GM18519 (cell line): ENCODE results near the gene CUBN.

Experiments used
- ATAC-seq: cut with Tn5 transposase; IDR thresholded peaks from one replicate; pipeline ENCODE4 v1.9.1; 2021; ENCODE audit warnings: mild to moderate bottlenecking, moderate library complexity; ENCODE audit not compliant: unreplicated experiment, low FRiP score

CUBN gene

DNA sequence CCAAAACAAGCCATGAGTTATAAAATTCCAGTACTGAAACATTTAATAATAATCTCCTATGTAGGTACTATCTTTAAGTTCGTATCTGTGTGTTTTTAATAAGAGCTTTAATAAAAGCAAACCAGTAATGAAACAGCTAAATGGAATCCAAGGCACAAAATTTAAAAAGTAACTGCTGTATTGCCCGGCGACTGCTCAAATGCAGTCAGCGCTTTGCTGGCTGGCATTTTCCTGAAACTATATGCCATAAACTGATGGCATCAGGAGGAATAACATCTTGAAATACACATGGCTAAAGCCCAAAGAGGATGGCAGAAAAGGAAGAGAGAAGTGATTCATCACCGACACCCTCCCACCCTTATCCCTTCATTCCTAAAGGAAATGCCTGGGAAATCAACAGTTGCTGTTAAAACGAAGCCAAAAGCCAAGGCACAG, 133.1 kb downstream of the CUBN start:
- no peak for ATAC-seq

DNA sequence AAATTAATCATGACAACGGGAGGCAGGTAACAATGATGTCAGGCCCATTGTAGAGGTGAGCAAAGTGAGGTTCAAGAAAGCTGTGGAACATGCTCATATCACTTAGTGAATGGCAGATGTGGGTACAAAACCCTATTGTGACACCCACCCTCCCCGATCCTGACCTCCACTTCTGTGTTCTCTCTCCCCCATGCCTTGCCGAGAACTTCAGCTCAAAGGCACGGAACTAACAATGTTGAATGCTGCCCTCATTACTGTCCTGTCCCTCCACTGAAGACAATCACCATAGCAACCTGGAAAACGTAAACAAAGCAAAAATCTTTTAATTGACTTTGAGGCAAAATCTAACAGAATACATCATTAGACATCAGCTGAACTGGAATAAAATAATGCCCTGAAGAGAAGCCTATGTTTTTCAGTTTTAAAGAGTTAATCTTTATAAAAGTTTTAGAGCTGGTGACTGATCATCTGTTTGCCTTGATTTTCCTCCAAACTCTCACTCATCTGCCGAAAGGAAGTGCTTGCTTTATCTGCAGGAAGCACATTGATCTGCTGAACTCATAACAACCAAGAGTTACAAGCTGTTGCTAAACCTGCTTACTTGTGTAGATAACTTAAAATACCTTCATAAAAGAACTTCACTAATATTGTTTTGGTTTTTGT, 133.6 kb downstream of the CUBN start:
- no peak for ATAC-seq

DNA sequence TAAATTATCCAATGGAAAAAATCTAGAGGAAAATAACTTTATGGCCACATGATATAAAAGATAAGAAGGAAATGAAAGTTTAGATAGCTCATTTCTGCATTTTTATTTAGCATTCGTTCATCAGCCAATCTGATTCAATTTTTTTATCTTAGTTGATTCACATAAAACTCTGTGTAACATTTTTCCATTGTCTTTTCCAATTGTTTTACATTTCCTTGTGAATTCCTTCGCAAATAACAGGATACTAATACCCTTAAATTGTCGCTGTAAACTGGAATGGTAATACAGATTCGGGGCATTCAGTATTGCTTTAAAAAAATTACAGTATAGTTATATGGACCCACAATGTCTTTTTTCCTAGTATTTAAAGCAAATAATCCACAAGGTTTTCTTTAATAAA, 136.4 kb downstream of the CUBN start:
- ATAC-seq = no peak

DNA sequence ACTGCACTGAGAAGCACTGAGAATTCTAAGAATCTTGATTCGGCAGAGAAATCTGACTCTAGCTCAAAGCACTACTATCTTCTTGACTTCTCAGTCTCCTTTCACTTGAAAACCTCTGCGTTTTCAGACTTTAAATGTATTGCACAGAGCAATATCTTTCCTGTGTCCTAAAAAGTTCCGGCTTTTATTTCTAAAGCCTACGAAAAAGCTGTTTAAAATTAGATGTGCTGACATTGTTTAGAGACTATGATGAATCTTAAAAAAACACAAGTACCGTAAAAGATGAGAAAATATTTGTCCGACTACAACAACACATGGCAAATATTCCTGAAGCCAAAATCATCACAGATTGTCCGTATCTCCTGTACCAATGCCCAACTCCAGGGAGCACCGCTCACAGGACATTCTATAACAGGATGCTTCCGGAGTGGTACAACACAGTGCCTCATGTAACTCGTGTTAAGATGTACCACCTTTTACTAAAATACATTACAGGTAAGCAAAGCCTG, 136.9 kb downstream of the CUBN start:
- ATAC-seq = no peak

DNA sequence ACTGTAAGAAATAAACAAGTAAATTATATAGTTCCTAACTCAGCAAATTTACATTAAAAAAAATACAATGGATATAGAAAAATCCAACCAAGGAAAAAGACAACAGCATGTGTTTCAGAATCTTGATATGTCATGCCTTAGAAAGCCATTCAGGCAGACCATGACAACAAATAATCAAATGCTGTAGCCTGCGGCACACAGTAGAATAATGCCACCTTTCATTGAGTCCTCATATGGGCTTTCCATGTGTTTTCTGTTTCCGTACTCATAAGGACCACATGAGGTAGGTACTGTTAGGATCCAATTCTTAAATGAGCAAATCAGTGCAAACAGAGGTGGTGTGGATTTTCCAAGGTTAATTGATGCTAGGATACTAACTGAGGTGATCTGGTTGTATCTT, 138.6 kb downstream of the CUBN start:
- no peak for ATAC-seq

DNA sequence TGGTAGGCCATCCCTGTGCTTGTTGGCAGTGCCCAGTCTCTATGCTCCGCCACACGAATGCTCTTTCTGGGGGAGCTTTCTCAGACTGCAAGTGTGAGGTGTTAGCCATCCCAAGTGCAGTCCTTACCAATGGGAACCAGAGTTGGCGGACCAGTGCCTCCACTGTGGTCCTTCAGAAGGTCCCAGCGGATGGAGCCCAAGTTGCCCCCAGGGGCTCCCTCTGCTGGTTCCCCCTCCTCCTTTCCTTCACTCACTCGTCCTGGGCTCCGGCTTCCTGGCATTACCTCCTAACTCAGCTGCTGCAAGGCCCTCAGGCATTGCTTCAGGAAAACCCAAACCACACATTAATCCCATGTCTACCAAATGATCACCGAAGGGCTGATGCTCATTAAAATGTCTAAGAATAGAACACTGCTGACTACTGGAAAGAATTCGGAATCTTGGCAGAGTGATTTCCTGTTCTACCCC, 139.8 kb downstream of the CUBN start:
- ATAC-seq = no peak

DNA sequence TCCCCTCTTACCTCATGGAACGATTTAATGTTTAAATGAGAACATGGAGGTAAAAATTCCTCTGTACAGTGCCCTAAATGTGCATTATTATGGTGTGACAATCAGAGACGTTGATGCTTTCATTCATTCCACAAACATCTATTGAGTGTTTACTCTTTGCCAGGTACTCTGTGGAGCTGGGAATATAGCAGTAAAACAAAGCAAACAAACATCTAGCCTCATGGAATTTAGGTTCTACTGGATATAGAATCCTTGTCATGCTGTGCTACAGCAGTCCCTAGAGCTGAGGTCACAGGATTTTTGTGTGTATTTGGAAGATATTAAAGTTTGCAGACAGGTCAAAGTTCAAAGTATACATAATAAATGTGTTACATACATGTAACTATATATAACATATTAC, 140.7 kb downstream of the CUBN start:
- no peak for ATAC-seq

DNA sequence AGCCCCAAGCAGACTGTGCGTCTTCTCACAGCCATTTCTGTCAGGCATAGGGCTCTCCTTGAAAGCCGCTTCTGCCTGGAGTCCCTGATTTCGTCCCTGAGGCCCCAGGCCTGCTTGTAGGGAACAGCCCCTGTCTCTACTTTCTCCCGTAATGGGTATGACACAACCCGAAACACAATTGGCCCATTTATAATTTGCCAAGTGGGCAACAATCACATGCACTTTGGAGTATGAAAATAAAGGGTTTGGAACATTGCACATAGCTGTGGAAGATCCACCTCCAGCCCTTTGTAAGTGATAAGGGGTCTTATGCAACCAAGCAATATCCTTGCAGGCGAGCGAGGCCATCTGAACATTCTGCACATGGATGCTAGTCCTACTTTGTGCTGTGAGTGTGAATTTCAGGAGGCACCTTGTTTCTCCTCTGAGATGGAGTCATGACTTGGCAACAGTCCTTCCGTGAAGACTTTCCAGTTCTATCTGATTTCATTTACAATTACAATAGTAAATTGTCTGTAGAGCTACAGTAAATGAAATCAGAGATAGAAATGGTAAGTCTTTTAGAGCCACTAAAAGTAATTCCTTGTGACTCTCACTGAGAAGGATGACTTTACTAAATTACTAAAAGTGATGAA, 141.5 kb downstream of the CUBN start:
- no peak for ATAC-seq

DNA sequence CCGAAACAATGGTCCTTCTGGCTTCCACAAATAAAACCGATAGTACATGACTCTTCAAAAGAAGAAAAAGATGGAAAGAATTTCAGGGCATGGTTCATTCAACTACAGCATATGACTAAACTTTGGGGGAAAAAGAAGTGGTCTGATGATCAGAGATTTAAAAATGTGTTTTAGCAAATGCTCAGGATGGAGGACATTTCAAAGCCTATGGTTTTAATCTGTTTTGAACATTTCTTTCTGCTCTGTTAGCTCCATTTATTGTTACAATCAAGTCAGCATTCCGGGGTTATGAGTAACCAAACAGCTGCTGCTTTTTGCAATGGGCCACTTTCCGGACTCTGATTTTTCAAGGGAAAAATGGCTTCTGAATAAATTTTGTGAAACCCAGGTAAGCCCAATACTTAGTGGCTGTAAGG, 142.4 kb downstream of the CUBN start:
- ATAC-seq = no peak

DNA sequence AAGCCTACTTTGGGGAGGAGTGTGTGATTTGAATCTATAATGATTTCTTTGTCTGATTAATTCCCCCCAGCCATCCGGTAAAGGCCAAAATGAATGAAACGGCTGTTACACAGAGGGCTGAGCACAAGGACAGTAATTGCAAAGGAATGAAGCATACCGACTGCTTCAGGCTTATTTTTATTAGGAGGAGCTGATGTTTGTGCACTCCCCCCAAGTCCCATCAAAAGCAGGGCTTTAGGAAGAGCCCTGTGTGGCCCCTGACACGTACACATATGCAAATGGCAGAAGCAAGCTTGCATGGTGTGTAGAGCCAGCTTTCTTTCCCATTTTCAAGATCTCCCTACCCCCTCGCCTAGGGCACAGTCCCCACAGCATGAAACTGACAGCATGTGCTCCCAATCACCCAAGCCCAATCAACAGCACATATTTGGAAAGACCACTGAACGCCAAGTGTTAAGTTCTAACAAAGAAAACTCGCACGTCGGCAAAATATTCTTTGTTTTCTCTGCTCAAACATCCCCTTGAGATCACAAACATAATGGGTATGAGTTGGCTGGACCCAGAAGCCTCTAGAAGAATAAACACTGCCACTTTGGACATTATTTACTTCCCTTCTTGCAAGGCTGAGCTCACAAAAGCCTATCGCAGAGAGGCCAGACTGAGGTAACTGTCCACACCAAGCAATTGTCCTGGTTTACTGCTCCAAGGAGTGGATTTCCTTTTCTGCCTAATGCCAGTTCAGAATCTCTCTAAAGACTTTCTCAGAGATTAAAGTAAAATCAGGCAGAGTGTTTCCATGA, 143.0 kb downstream of the CUBN start:
- ATAC-seq = no peak

DNA sequence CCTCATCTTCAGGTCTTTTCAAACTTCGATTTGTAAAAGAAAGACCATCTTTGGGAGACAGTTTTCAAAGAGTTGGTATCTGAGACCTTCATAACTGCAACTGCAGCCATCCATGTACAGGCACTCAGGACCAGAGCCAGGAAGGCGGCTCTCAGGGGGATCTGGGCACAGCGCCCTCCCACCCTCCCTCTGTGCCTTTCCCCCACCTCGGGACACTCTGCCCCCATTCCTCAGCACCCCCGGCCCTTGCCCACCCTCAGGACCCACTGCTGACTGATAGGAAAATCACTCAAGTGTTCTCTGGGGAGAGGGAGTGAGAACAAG, 143.6 kb downstream of the CUBN start:
- ATAC-seq = no peak

DNA sequence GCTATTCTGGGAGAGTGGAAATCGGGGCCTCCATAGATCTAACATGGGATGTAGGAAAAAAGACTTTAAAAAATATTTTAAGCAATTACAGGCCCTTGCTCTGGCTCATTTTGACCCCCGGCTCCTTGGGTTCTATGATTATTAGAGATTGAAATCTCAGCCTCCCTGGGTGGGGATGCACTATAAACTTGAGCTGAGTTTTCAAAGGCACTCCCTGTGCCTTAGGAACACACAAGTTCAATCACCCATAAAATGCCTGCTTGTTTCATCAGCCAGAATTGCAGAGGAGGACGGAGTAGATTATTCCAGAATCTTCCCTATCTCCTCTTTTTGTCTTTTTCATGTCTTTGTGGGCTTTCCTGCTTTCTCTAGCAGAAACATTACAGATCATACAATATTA, 145.4 kb downstream of the CUBN start:
- no peak for ATAC-seq

DNA sequence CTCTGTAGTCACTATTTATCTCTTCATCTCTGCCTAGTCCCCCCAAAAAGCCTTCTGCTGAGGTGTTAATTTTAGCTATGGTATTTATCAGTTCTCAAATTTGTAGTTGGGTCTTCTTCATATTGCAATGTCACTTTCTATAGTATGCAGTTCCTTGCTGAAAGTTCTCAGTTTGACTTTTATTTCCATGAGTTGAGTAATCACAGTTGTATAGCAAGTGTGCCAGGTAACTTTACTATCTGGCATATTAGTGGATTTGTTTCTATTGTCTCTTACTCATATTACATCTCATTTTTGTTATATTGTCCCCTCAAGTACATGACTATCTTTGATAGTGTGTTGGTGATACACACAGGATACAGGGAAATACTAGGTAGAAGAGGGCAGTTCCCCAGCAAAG, 152.8 kb downstream of the CUBN start:
- no peak for ATAC-seq

DNA sequence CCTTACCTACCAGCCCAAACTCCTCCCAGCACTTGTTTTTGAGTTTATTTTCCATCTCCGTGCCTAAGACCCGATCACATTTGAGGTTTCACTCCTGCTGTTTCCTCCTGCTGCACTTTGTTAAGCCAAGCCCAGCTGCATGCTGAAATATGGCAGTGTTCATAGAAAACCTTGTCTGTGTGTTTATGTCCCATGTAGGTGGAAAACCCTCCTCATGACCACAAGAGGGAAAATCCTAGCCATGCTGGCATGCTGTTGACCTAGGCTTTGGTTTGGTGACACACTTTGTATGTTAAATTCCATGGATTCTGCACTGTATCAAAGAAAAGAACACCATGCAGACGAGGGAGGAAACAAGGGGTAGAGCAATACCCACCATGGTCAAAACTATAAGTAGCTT, 154.4 kb downstream of the CUBN start:
- no peak for ATAC-seq

DNA sequence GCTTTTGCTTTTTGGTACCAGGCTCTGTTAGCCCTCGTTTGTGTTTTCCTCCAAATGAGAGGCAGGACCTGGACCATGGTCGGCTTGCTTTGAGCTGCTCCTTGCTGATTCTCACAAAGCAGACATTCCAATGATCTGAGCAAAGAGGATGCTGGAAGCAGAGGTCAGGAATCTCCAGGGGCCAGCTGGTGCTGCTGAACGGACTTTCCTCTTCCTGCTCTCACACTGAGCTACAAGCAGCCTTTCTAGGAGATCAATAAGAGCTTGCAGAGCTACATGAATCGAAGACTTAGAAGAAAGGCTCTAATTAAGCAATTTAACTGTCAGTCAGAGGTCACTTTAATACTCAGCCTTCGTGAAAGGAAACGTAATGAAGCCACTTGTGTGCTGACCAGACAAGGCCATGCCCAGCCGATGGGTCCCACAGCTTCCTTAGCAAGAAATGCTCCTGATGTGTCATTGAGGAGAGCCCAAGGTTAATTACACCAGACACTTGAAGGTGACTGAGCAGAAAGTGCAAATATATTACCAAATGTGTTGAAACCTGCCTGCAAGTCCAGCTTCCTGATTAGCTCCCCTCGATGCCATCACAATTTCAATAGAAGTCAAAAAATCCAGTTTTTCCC, 161.1 kb downstream of the CUBN start:
- ATAC-seq = no peak

DNA sequence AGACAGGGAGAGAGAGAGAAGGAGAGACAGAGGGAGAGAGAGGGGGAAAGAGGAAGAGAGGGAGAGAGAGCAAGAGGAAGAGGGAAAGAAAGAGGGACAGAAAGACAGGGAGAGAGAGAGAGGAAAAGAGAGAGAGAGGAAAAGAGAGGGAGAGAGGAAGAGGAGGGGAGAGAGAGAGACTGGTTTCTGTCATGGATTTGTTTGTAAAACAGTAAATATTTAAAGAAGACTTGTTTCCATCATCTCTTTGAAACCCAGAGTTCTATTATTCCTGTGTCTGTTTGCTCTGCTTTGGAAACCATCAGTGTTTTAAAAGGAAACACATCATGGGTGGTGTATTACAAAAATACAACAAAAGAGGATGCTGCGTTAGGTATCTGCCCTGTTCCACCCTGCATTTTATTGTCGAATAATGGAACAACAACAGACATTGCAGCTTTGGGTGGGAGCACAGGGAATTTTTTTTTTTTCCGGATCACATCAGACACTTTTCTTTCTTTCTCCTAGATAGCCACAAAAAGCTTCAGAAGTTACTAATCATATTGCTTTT, 161.7 kb downstream of the CUBN start:
- ATAC-seq = no peak

DNA sequence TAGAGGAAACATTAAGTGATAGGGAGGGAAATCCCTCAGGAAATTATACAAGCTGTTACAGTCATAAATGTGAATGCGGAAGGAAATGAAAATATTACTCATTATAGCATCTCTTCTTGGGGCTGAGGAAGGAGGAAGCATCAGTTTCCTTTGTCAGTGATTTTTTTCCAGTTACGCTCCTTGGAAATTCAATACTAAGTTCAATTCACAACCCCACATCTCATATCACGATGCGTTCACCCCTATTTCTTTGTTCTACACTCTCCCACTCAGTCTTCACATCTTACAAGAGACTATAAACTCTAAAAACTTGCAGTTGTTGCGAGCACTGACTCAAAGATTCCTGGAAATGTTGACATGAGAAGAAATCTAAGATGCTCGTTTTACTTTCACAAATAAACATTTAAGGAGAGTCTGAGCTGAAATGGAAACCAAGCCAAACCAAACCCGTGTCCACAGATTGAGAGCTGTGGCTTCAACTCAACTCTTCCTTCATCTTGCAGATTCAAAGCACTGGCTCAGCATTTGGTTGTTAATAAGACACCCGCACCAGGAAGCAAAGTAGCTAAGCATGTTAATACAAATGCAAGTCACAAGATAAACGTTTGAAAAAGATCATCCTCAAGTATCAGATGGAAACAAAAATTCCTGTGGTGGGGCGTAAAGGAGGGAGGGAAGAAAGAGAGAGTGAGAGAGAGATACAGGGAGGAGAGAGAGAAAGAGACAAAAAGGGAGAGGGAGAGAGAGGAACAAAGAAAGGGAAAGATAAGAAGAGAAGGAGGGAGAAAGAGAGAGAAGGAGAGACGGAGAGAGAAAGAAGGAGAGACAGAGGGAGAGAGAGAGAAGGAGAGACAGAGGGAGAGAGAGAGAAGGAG, 162.4 kb downstream of the CUBN start:
- ATAC-seq = no peak

DNA sequence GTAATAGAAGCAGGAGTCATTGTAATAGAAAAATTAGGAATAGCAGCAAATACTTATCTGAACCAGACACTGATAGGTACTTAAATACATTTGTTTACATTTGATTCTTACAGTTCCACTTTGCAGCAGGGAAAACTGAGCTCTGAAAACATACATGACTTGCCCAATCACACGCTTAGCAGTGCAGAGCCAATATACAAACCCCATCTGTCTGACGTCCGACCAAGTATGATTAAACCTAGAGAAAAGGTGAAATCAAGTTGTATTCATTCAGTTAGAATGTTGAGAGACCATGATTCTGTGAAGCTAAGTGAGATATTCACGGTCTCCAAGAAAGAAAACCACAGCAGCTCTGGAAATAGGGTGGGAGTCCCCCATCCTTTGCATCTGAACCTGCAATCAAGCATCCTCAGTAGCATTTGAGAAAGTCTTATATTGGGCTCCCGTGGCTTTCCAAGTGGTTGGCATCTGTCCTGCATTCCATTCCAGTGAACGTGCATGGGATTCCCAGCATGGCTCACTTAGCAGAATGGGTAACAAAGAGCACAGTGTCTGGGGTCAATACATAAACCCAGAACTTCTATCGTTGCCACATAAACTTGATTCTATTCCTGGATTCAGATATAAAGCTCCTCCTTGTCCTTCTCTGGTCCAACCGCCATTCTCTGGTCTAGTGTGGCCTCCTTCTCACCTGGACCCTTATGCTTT, 163.7 kb downstream of the CUBN start:
- ATAC-seq = no peak

DNA sequence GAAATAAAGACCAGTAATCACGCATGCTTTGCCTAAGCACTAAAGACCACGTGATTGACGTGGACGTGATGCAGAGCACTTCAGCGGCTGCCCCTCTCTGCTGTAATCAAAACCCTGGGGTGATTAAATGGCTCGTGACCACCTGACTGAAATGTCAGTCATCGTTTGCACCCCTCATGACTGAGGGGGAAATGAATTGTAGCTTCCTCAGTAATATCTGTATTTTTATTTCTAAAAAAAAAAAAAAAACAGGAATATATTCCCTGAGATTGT, 164.3 kb downstream of the CUBN start:
- ATAC-seq = no peak
